Measurements from ENCODE around the gene ATF2.

- TF ChIP-seq SAP30 (IDR thresholded peaks at IDR 0.05; ENCODE audit: insufficient read depth, insufficient replicate concordance, low read length): no peak
- TF ChIP-seq CHD1 (IDR thresholded peaks at IDR 0.05; ENCODE audit: low read depth, low read length): no peak
- no peak for TF ChIP-seq CTCF (IDR thresholded peaks at IDR 0.05; ENCODE audit: control extremely low read depth in 1 of 3, insufficient read depth in 1 of 3, low read depth in 1 of 3, low read length in 3 of 3)
- TF ChIP-seq CEBPB (IDR thresholded peaks at IDR 0.05; ENCODE audit: low read depth, low read length): no peak
- TF ChIP-seq MAFK (IDR thresholded peaks at IDR 0.05; ENCODE audit: low read depth, low read length): no peak
- TF ChIP-seq GABPA (IDR thresholded peaks at IDR 0.05; ENCODE audit: borderline replicate concordance, insufficient read depth, low read length): no peak
- no peak for TF ChIP-seq FOSL1 (IDR thresholded peaks at IDR 0.05; ENCODE audit: insufficient read depth, low read depth, low read length)
- TF ChIP-seq POLR2A (IDR thresholded peaks at IDR 0.05; ENCODE audit: control extremely low read depth in 1 of 2, low read depth in 2 of 2, low read length in 2 of 2): no peak
- TF ChIP-seq RXRA (IDR thresholded peaks at IDR 0.05; ENCODE audit: insufficient read depth, low read depth, low read length): no peak
- no peak for TF ChIP-seq TEAD4 (IDR thresholded peaks at IDR 0.05; ENCODE audit: low read depth, low read length)
- no peak for TF ChIP-seq SP1 (IDR thresholded peaks at IDR 0.05; ENCODE audit: low read depth, low read length)
These were observed 60.9 kb downstream of the ATF2 start for GRCh38 chr2:175107146-175107545.
